ENCODE results near the gene TBCD. TPM values are rescaled to one million over a fixed set of nuclear protein-coding genes. Genes with fewer than 3 reads are reported as not detected.

The TBCD gene
- total RNA-seq, 2 experiments from 2014 or later: 87.8 to 145 TPM

GRCh38 chr17:82872591-82873520 is 121.0 kb downstream of the TBCD start:
- Histone ChIP-seq H3K4me3 (ENCODE audit: low read depth, low read length, poor library complexity, severe bottlenecking) (peak overlapping the region; percentile 51), H3K36me3 (ENCODE audit: insufficient read depth, low read length) (peaks cover 25% of the 10 kb centered on the region), H3K27ac (ENCODE audit: low read depth, low read length, poor library complexity, severe bottlenecking) (peak overlapping the region; percentile 95), H2AFZ (ENCODE audit: low read length) (no peak overlapping the region), H3K4me2 (ENCODE audit: low read length) (peak overlapping the region; percentile 65), H3K79me2 (ENCODE audit: insufficient read depth, low read depth, low read length) (peaks cover 4% of the 10 kb centered on the region; the same call in 1 of the 2 replicates), H4K20me1 (ENCODE audit: insufficient read depth, low read length) (no peaks in the 10 kb centered on the region), H3K9me3 (ENCODE audit: low read length) (no peaks in the 10 kb centered on the region), H3K9me2 (ENCODE audit: insufficient read depth, low read length) (no peaks in the 10 kb centered on the region), H3K4me1 (ENCODE audit: insufficient read depth, low read length, poor library complexity, severe bottlenecking) (peaks cover 76% of the 10 kb centered on the region)
- intact Hi-C loops (cut with micrococcal nuclease; ENCODE audit: unreplicated experiment): loop anchor here (5.0 kb wide), 1 partner anchor 521 kb away; no protein-coding TSS in a partner anchor
- DNase-seq (ENCODE audit: low spot score): peak; percentile 86
- ChIA-PET CTCF (ENCODE audit: unreplicated experiment) (interaction anchor here (0.6 kb wide), 1 partner anchor 196 kb away, joined by 3 read pairs; no protein-coding TSS in a partner anchor), POLR2A (interaction anchor here (1.3 to 4.8 kb wide), 2 partner anchors 9 to 12 kb away, joined by 5 to 19 read pairs; no protein-coding TSS in a partner anchor)
- TF ChIP-seq CTCF (conservative IDR thresholded peaks at IDR 0.05; ENCODE audit: low read length): no peak
- no peak for TF ChIP-seq EZH2phosphoT487 (IDR thresholded peaks at IDR 0.05; ENCODE audit: borderline replicate concordance, low read depth, low read length)
- BruUV-seq (replicated peaks): no TSS peak

GRCh38 chr17:82873521-82873920 is 121.7 kb downstream of the TBCD start:
- POLR2A ChIA-PET: interaction anchor here (4.8 kb wide), 1 partner anchor 11 kb away, joined by 19 read pairs; no protein-coding TSS in a partner anchor
- Histone ChIP-seq H2AFZ (ENCODE audit: low read length) (no peak overlapping the region), H4K20me1 (ENCODE audit: insufficient read depth, low read length) (no peaks in the 10 kb centered on the region), H3K27ac (ENCODE audit: low read depth, low read length, poor library complexity, severe bottlenecking) (peak overlapping the region; percentile 95), H3K4me1 (ENCODE audit: insufficient read depth, low read length, poor library complexity, severe bottlenecking) (peaks cover 69% of the 10 kb centered on the region), H3K79me2 (ENCODE audit: insufficient read depth, low read depth, low read length) (peaks cover 4% of the 10 kb centered on the region; the same call in 1 of the 2 replicates), H3K9me2 (ENCODE audit: insufficient read depth, low read length) (no peaks in the 10 kb centered on the region), H3K36me3 (ENCODE audit: insufficient read depth, low read length) (peaks cover 25% of the 10 kb centered on the region), H3K9me3 (ENCODE audit: low read length) (no peaks in the 10 kb centered on the region), H3K4me3 (ENCODE audit: low read depth, low read length, poor library complexity, severe bottlenecking) (no peak overlapping the region), H3K4me2 (ENCODE audit: low read length) (peak overlapping the region; percentile 65)
- intact Hi-C loops (cut with micrococcal nuclease; ENCODE audit: unreplicated experiment): loop anchor here (5.0 kb wide), 1 partner anchor 521 kb away; no protein-coding TSS in a partner anchor
- BruUV-seq (replicated peaks): no TSS peak
- DNase-seq (ENCODE audit: low spot score): no peak
- CTCF ChIA-PET (ENCODE audit: unreplicated experiment): no interaction called here
- TF ChIP-seq CTCF (conservative IDR thresholded peaks at IDR 0.05; ENCODE audit: low read length) (no peak), EZH2phosphoT487 (IDR thresholded peaks at IDR 0.05; ENCODE audit: borderline replicate concordance, low read depth, low read length) (no peak)

Measured in OCI-LY7 (cell line).